HG03469 (cell line): ENCODE measurements around the gene CCNJL.
"Not testable (repeated sequence)": the region's sequence is repeated elsewhere in the genome, so short reads cannot be mapped to it uniquely, and the experiment has no call there.

Experiments used
- ATAC-seq: cut with Tn5 transposase; IDR thresholded peaks from one replicate; pipeline ENCODE4 v1.9.1; 2021; ENCODE audit warnings: mild to moderate bottlenecking, moderate library complexity, moderate number of reproducible peaks; ENCODE audit not compliant: unreplicated experiment

CCNJL gene

DNA sequence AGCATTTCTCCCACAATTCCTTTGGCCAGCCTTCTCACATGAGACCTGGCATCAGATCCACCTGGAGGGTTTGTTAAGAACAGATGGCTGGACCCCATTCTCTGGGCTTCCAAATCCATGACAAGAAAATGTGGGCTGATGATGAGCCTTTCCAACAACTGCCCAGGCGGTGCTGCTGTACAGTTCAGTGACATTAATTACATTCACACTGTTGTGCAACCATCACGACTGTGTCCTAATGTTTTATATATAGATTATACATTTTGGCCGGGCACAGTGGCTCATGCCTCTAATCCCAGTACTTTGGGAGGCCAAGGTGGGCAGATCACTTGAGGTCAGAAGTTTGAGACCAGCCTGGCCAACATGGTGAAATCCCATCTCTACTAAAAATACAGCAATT is 22.4 kb upstream of the CCNJL start:
- ATAC-seq: not testable (repeated sequence)

DNA sequence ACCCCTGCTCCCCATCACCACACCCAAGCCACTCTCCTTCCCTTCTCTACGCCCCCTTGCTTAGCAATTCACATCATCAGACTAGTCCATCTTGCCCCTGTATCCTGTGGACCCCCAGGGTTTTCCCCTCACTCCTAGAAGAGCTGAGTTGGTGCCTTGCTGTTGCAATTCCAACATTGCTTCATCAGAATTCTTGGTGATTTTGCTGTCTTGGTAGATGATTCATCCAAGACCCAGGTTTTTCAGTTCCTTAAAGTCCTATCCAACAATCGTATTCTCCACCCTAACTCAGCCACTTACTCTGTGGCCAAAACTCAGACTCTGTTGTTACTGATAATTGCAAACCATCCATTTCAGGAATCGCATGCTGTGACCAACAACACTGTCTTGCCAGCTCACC is 21.4 kb upstream of the CCNJL start:
- ATAC-seq: no peak

DNA sequence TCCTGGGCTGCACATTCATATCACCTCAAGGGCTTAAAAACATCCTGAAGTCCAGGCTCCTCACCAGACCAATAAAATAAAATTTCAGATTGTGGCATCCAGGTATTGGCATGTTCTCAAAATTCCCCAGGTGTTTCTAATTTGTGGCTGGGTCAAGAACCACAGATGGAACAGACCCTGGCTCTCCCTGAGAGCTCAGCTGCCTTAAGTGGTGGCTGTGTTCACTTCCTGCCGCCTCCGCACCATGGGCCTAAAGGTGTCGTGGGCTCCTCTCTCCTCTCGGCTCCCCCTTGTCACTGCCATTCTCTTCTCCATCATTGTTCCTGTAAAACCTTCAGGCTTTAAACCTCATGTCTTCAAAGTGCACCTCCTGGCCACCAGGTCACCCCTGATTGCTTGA is 17.8 kb upstream of the CCNJL start:
- ATAC-seq: no peak

DNA sequence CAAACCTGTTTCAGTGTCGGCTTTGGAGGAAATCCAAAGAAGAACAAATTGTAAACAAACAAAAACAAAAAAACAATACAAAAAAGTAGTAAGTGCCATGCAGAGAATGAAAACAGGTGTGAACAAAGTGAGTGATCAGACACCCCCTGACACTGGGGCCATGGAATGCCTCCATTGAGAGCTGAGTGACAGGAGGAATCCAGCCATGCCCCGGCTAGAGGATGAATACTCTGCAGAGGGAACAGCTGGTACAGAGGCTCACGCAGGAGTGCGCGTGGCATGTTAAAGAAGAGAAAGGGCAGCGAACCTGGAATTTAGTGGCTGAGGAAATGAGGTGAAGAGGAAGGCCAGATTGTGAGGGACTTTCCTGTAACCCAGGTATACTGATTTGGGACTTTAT is 15.5 kb upstream of the CCNJL start:
- ATAC-seq: no peak

DNA sequence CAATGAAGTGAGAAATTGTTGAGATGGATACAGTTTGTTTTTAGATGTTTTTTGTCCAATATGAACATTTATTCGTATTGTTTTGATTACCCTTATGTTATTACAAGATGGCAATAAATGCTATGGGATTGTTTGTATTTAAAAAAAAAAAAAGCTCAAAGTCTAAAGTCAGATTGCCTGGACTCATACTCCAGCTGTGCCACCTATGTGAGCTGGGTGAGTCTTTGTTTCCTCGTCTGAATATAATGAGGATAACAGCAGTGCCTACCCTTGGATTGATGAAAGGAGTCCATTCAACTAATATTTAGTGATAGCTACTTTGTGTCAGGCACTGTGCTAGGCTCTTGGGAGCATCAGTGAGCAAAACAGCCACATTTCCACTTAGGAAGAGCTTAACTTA is 14.6 kb upstream of the CCNJL start:
- ATAC-seq: no peak

DNA sequence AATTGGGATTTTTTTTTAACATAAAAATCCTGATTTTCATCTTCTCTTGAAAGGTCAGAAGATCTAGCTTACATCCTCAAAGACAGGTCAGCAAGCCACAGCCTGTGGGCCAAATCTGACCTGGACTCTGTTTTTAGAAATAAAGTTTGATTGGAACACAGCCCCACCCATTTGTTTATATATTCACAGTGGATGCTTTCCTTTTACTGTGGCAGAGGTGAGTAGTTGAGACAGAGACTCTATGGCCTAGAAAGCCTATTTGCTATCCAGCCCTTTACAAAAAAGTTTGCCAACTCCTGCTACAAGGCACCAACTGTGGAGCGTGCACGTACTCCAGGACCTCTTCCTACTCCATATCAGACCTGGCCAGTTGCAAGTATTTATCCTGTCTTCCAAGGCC is 13.4 kb upstream of the CCNJL start:
- ATAC-seq: no peak

DNA sequence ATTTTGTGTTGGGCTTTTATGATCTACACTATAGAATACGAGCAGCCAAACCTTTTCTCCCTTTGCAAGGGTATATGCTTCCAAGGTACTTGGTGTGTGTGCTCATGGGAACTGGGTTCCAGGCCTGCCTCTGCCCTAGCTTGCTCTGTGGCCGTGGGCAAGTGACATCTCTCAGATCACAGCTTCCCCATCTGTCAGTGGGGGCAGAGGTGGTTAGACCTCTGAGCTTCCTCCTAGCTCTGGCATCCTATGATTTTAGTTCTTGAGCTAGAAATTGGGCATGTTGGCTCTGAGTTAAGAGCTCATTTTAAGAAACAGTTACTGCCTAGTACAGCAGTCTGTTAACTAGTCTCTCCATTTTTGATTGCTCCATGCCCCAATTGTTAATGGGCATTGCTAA is 12.5 kb upstream of the CCNJL start:
- no peak for ATAC-seq

DNA sequence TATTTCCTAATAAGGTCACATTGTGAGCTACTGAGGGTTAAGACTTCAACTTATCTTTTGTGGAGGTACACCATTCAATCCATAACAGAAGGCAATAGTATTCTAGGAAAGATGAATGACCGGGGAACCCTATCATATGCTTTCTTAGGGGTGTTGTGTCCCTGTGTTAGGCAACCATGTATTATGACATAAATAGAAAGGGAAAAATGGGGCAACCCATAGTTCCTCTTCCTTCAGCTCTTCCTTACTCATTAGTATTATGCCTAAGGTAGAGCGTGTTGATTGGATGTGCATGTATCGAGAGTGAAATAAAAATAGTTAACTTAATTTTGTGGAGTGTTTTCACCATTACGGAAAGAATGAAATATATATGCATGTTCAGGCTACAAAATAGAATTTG is 6.0 kb upstream of the CCNJL start:
- no peak for ATAC-seq

DNA sequence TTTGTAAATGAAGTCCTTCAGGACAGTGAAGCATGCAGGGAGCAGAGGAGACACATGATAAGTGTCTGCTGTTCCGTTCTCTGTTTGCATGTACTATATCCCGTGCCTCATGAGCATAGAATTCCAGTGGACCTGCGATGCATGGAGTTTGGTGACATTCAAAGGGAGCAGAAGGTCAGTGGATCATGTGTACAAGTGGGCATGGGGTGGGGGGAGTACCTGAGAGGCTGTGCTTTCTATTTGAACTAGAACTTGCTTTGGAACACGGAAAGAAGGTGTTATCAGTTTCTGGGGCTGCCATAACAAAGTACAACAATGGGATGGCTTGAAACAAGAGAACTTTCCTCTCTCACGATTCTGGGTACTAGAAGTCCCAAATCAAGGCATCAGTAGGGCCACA is 5.1 kb upstream of the CCNJL start:
- ATAC-seq: no peak

DNA sequence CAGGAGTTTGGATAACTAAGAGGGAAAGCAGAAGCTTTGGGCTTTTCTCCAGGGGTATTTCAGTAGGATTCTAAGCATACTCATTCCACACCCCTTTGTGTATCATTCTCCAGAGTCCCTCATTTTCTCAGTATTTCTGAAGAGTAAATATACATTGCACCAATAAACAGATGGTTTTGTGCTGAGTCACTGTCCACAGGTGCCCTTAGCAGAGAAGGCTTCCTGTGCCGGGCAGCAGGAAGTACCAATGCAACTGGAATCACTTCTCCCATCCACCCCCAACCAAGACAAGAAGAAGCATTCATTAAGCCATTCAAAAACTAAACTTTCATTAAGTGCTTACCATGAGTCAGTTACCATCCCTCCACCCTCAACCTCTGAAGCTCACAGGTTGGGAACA is 3.6 kb upstream of the CCNJL start:
- no peak for ATAC-seq

DNA sequence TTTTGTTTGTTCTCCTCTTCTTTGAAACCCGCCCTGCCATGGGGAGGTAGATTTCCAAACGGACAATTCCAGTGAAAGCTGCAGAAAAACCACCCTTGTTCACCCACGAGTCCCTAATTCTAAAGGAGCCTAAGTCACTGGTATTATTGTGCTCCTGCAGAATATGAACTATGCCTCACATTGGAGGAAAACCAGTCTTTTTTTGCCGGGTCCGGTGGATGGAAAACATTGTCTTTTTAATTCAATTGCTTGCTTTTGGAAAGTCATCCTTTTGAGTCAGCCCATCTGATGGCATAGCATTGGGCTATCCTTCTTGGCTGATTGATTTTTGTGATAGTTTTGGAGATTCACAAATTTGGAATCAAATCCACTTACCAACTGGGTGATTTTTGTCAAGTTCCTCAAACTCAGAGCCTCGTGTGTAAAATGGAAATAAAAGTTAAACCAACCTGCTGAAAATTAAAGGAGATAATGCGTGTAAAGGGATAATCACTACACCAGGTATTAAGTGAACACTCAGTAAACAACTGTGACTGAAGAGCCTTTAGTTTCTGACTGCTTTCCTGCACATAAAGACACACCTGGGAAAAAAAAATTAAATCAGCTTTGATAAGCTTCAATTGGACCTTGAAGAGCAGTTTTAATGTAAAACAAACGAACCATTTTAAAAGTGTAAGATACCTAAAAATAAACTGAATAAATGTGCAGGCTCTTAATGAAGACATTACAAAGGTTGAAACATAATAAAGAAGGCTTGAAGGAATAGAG is 780 bp upstream of the CCNJL start:
- no peak for ATAC-seq

DNA sequence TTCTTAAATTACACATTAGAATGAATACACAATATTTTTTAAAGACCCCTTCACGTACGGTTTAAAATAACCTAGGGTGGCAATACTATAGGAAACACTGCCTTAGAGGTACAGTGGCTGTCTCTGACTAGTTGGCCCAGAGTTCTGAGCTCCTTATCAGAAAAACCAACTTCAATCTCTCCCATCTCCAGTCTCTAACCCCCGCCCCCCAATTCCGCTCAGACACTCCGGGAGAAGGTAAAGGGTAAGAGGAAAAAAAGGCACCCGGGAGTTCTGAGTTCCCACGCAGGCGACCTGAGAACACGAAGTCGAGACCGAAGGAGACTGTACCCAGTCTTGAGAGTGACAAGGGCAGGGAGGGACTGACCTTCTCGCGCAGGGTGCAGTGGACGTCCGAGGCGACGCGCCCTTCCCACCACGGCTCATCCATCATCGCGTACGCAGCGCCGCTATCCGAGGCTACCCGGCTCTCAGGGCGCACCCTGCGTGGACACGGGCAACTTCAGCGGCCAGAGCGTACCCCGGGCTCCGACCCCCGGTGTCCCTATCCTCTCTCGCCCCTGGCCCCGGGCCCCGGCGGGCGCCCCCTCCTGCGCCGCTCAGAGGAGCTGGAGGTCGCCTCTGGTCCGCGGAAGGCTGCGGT is 752 bp downstream of the CCNJL start:
- no peak for ATAC-seq

DNA sequence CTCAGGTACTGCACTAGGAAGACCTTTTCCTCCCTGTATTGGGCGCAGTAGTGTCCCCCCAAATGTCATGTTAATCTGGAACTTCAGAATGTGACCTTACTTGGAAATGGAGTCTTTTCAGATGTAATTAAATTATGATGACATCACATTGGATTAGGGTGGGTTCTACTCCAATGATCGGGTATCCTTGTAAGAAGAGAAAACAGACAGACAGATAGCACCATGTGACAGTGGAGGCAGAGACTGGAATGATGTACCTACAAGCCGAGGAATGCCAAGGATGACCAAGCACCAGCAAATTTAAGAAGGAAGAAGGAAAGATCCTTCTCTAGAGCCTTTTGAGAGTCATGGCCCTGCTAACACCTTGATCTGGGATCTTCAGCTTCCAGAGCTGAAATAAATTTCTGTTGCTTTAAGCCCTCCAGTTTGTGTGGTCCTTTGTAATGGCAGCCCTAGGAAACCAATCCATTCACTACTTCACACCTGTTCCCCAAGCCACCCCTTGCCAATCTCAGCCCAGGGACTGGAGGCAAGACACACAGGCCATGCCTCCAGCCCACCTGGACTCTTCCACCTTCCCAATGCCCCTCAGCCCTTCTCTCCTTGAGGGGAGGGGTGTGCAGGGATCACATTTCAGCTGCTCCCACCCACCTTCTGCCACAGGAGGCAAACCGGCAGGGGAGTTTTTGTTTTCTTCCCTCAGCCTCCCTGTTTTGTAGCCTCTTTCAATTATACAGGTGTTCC is 1.6 kb downstream of the CCNJL start:
- no peak for ATAC-seq

DNA sequence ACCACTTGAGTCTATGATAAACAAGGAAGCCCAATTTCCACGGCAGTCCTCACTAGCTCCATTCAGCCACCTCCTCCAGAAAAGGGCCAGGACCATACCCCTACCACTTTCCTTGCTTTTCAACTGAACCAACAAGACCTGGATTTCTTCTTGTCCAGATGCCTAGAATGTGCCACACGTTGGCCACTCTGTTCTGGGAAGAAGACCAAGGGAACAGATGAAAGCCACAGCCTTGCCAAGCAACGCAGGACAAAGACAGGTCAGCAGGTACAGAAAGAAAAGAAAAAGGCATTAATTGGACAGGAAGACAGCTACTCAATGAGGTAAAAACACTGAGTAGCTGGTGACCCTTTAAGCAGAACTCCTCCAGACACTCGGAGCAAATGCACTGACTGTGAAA is 2.2 kb downstream of the CCNJL start:
- ATAC-seq: no peak

DNA sequence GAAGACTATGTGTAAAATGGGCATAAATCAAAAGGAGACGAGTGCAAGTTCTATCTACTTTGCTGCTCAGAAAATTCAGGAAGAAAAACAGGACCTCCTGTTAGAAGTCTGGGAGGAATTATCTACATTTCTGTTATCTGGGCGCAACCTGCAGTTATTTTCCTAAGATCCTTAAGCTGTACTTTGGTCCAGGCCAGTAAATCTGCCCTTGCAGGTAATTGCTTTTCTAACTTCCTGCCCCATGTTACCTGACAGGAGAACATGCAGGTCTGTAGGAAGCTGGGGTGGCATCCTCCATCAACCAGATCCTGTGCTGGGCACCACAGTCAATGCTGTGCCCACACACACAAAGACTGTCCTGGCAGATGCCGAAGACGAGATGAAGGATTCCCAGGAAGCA is 5.7 kb downstream of the CCNJL start:
- no peak for ATAC-seq

DNA sequence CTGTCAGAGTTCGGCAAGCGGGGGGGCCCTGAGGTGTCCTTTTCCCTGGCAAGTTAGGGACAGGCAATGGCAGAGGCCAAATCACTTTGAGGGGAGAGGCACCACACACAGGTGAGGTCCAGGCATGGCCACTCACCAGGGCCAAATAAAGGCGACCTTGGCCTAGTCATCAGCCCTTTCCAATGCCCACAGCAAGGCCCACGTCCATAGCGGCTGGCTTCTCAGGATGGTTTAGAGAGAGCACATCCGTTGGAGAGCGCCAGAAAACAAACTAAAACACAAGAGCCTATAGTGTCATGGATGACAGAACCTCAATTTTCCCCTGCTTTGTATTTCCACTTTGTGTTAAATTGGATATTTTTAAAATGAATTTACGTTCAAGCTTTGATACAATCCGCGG is 7.0 kb downstream of the CCNJL start:
- ATAC-seq: no peak

DNA sequence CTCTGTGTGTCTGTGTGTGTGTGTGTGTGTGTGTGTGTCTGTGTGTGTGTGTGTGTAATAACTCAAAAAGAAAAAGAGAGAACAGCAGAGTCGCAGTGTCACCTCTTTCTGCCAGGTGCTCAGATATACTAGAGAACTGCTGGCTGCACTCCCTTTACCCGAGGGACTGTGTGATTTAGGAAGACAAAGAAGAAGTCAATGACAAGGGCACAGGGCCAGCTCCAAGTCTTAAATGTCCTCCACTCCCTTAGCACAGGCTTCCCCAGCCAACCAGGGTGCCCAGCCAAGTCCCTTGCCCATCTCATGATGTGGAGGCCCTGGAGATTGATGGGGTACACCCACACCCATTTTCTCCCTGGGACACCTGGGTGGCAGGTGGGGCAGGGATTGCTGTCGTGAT is 8.7 kb downstream of the CCNJL start:
- no peak for ATAC-seq

DNA sequence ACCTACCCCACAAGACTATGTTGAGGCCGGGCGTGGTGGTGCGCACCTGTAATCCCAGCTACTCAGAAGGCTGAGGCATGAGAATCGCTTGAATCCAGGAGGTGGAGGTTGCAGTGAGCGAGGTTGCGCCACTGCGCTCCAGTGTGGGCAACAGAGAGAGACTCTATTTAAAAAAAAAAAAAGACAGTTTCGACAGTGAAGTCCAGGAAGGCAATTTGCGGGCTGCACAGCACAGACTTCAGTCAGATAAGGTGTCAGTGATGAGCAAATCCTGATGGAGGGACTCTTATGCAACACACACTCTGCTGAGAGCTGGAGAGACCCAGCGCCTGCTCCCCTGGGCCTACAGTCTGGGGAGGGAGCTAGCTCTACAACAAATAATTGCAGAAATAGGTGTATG is 14.2 kb downstream of the CCNJL start:
- no peak for ATAC-seq

DNA sequence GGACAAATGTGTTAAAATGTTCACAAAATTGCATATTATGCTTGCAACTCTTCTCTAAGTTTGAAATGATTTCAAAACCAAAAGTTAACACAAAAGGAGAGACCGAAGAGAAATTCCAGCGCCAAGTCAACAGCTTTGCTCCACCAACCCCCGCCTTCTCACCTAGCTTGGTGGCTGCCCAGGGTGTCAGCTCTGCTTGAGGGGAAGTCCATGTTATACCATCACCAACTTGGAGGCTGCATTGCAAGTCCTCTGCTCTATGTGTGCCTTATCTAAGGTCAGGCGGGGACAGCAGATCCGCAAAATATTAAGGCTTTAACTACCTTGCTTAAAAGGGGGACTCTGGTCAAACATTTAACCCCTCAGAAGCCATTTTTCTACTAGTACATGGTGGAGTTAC is 14.6 kb downstream of the CCNJL start:
- no peak for ATAC-seq

DNA sequence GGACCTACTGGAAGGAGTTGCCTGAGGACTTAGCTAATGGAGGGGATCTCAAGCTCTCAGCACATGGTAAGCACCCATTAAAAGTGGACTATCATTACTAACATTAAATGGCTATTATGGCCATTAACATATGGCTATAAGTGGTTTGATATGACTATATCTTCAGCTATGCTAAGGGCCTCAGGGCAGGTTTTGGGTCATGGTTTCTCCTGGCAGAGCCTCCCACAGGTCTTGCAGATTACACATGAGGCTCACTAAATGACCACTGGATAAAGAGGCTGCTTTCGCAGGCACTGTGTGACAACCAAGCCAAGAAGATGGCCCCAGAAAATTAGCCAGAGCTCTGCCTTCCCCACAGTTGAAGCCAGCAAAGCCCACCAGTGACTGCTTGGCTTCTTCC is 15.4 kb downstream of the CCNJL start:
- no peak for ATAC-seq

DNA sequence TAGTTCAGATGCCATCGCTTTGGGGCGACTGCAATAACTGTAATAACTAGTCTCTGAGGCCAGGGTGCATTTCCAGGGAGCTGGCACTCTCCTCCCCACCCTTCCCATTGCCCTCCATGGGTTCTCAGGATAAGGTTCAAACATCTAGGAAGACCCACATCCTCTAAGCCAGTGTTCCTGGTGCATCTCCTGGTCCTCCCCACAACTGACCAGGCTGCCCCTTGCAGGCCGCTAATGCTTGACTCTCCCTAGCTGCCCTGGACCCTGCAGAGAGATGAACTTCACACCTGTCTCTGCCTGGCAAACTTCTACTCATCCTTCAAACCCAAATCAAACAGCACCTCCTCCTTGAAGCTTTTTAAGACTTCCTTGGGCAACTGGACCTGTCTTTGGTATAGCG is 15.9 kb downstream of the CCNJL start:
- no peak for ATAC-seq

DNA sequence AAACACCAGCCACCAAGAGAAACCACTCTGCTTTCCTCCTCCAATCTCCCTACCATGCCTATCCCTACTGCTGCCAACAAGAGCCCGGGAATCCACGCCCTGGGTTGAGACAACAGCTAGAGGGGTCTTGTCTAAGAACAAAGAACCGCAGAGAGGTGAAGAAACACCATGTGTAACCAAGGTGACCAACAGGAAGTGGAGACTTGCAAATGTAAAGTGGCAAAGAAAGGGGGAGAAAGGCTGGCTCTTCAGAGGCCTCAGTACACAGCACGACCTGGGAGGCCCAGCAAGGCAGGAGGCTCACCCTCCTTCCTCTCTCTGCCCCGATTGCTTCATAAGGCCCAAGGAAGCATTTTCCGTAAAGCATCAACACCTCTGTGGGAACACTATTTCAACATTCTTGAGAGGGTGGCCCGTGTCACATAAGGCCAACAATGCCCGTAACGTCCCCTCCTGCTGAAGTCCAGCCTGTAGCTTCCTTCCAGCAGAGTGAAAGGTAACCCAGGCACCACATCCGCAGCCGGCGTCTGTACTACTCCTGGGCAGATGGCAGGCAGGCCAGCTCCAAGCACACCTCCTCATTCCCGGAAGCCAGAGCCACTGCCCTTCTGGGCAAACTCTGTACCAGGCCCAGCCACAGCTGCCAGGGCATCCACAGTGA is 18.3 kb downstream of the CCNJL start:
- no peak for ATAC-seq
